Duodenal mucosa (tissue), 2 donors: ENCODE results near the gene OR9Q1.
"Not testable (repeated sequence)": the region's sequence is repeated elsewhere in the genome, so short reads cannot be mapped to it uniquely, and the experiment has no call there.

Experiments used
- H3K27ac ChIP-seq: one replicate; pipeline ENCODE4 v1.7.0; 2013; ENCODE audit warnings: low read depth, low read length
- H3K27me3 ChIP-seq, 2 donors: one replicate each; pipeline ENCODE4 v1.7.0; 2013; ENCODE audit warnings: low read length in 2 of 2, control low read depth in 1 of 2; ENCODE audit not compliant: insufficient read depth in 2 of 2, control insufficient read depth in 1 of 2
- H3K36me3 ChIP-seq, 2 donors: one replicate each; pipeline ENCODE4 v1.7.0; 2013; ENCODE audit warnings: low read length in 2 of 2, control low read depth in 1 of 2; ENCODE audit not compliant: insufficient read depth in 2 of 2, control insufficient read depth in 1 of 2
- H3K4me1 ChIP-seq, 2 donors: one replicate each; pipeline ENCODE4 v1.7.0; 2013; ENCODE audit warnings: low read length in 2 of 2, control low read depth in 1 of 2; ENCODE audit not compliant: insufficient read depth in 2 of 2, control insufficient read depth in 1 of 2
- H3K4me3 ChIP-seq, 2 donors: one replicate each; pipeline ENCODE4 v1.7.0; 2013; ENCODE audit warnings: low read length in 2 of 2, low read depth in 1 of 2
- H3K9ac ChIP-seq, 2 donors: one replicate each; pipeline ENCODE4 v1.7.0; 2013; ENCODE audit warnings: low read length in 2 of 2, low read depth in 1 of 2
- H3K9me3 ChIP-seq, 2 donors: one replicate each; pipeline ENCODE4 v1.7.0; 2013; ENCODE audit warnings: low read length in 2 of 2, control low read depth in 1 of 2; ENCODE audit not compliant: control insufficient read depth in 1 of 2

Gene OR9Q1

GRCh38 chr11:57999523-57999922, 24.2 kb upstream of the OR9Q1 start:
- H3K27me3 ChIP-seq, H3K36me3 ChIP-seq, H3K27ac ChIP-seq, H3K9me3 ChIP-seq, H3K4me1 ChIP-seq, H3K4me3 ChIP-seq, H3K9ac ChIP-seq: not testable (repeated sequence)

GRCh38 chr11:58000021-58000420, 23.7 kb upstream of the OR9Q1 start:
- not testable (repeated sequence) for H3K4me3 ChIP-seq, H3K36me3 ChIP-seq, H3K27ac ChIP-seq, H3K4me1 ChIP-seq, H3K9ac ChIP-seq, H3K9me3 ChIP-seq, H3K27me3 ChIP-seq

- H3K4me1 ChIP-seq, result no peaks in the 10 kb centered on the region
Measured at GRCh38 chr11:58000699-58001098, 23.0 kb upstream of the OR9Q1 start.

GRCh38 chr11:58003036-58003435, 20.6 kb upstream of the OR9Q1 start:
- no peaks in the 10 kb centered on the region for H3K27me3 ChIP-seq
- H3K4me3 ChIP-seq, result no peak overlapping the region
- H3K27ac ChIP-seq, result no peak overlapping the region
- no peaks in the 10 kb centered on the region for H3K4me1 ChIP-seq
- no peaks in the 10 kb centered on the region for H3K9me3 ChIP-seq
- no peaks in the 10 kb centered on the region for H3K36me3 ChIP-seq
- no peak overlapping the region for H3K9ac ChIP-seq

More at GRCh38 chr11:58000699-58001098, 23.0 kb upstream of the OR9Q1 start:
- H3K9me3 ChIP-seq, result no peaks in the 10 kb centered on the region
- no peak overlapping the region for H3K9ac ChIP-seq
- no peaks in the 10 kb centered on the region for H3K27me3 ChIP-seq
- no peaks in the 10 kb centered on the region for H3K36me3 ChIP-seq
- no peak overlapping the region for H3K27ac ChIP-seq
- no peak overlapping the region for H3K4me3 ChIP-seq

- no peaks in the 10 kb centered on the region for H3K4me1 ChIP-seq
- no peak overlapping the region for H3K27ac ChIP-seq
- H3K4me3 ChIP-seq, result no peak overlapping the region
- H3K9ac ChIP-seq, result no peak overlapping the region
- no peaks in the 10 kb centered on the region for H3K36me3 ChIP-seq
- no peaks in the 10 kb centered on the region for H3K27me3 ChIP-seq
- H3K9me3 ChIP-seq, result no peaks in the 10 kb centered on the region
Measured at GRCh38 chr11:58003591-58003990, 20.1 kb upstream of the OR9Q1 start.

GRCh38 chr11:58004664-58005063, 19.0 kb upstream of the OR9Q1 start:
- Histone ChIP-seq H3K9me3 (no peaks in the 10 kb centered on the region), H3K27ac (no peak overlapping the region), H3K36me3 (no peaks in the 10 kb centered on the region), H3K27me3 (no peaks in the 10 kb centered on the region), H3K9ac (no peak overlapping the region), H3K4me1 (no peaks in the 10 kb centered on the region), H3K4me3 (no peak overlapping the region)

- Histone ChIP-seq H3K4me1 (no peaks in the 10 kb centered on the region), H3K36me3 (no peaks in the 10 kb centered on the region), H3K9ac (no peak overlapping the region), H3K27me3 (no peaks in the 10 kb centered on the region), H3K9me3 (no peaks in the 10 kb centered on the region), H3K4me3 (no peak overlapping the region), H3K27ac (no peak overlapping the region)
Measured at GRCh38 chr11:58006940-58007339, 16.7 kb upstream of the OR9Q1 start.

- H3K27ac ChIP-seq, result no peak overlapping the region
- H3K4me1 ChIP-seq, result no peaks in the 10 kb centered on the region
Measured at GRCh38 chr11:58011771-58012170, 11.9 kb upstream of the OR9Q1 start.

GRCh38 chr11:58024601-58025091, 965 bp downstream of the OR9Q1 start:
- no peak overlapping the region for H3K9ac ChIP-seq

More at GRCh38 chr11:58011771-58012170, 11.9 kb upstream of the OR9Q1 start:
- Histone ChIP-seq H3K27me3 (no peaks in the 10 kb centered on the region), H3K9ac (no peak overlapping the region), H3K4me3 (no peak overlapping the region), H3K9me3 (no peaks in the 10 kb centered on the region), H3K36me3 (no peaks in the 10 kb centered on the region)

GRCh38 chr11:58027341-58027740, 3.7 kb downstream of the OR9Q1 start:
- H3K4me3 ChIP-seq, result no peak overlapping the region
- no peaks in the 10 kb centered on the region for H3K9me3 ChIP-seq
- H3K36me3 ChIP-seq, result no peaks in the 10 kb centered on the region
- H3K27me3 ChIP-seq, result no peaks in the 10 kb centered on the region
- no peak overlapping the region for H3K9ac ChIP-seq
- peaks cover 25 to 32% of the 10 kb centered on the region in 2 donors for H3K4me1 ChIP-seq
- no peak overlapping the region for H3K27ac ChIP-seq

More at GRCh38 chr11:58024601-58025091, 965 bp downstream of the OR9Q1 start:
- no peaks in the 10 kb centered on the region for H3K36me3 ChIP-seq
- H3K4me1 ChIP-seq, result peaks cover 25 to 32% of the 10 kb centered on the region in 2 donors
- H3K27me3 ChIP-seq, result no peaks in the 10 kb centered on the region
- no peaks in the 10 kb centered on the region for H3K9me3 ChIP-seq
- no peak overlapping the region for H3K4me3 ChIP-seq
- no peak overlapping the region for H3K27ac ChIP-seq
